AG04450 (cell line): ENCODE data around the gene KRTAP5-4. TPM values are rescaled to one million over a fixed set of nuclear protein-coding genes. Genes with fewer than 3 reads are reported as not detected.
A peak's percentile ranks its signal among the peaks of the same experiment; 100 is the strongest.

Experiments
- CTCF ChIA-PET: fragments of 300-600, 350-600 bp; formaldehyde crosslinking; extraction: SDS; loops from one replicate; lab custom pipeline; 2022; ENCODE audit warnings: antibody characterized with exemption, inconsistent platforms; lab: Charles Lee
- POLR2A ChIA-PET: fragments of 350-600 bp; formaldehyde crosslinking; extraction: SDS; loops from one replicate; lab custom pipeline; 2021; ENCODE audit warnings: antibody characterized with exemption, inconsistent platforms; lab: Yijun Ruan, JAX
- DNase-seq: peaks from one replicate; pipeline ENCODE4 v3.0.0-alpha.2; 2011; ENCODE audit warnings: low read depth, low spot score
- H3K27ac ChIP-seq: one replicate; pipeline ENCODE4 v1.5.1; 2012; ENCODE audit warnings: low read depth, low read length, control low read depth
- H3K27me3 ChIP-seq: one replicate; pipeline ENCODE4 v1.6.0; 2012; ENCODE audit warnings: low read length; ENCODE audit not compliant: control insufficient read depth, insufficient read depth
- H3K4me3 ChIP-seq: 2 replicates; pipeline ENCODE4 v1.5.1; 2011; ENCODE audit warnings: mild to moderate bottlenecking, low read depth, low read length, control low read depth
- H3K9me3 ChIP-seq: 2 replicates; pipeline ENCODE4 v1.5.1; 2012; ENCODE audit warnings: low read length; ENCODE audit not compliant: control insufficient read depth, insufficient read depth
- polyA plus RNA-seq: library from polyadenylated mRNA; depleted of rRNA; stranded (reverse); fragments of >200 nt; gene quantifications from 2 replicates; pipeline ENCODE4 v1.2.3, GENCODE V29; 2011
- TF ChIP-seq, protein P1 (sequence below): IDR thresholded peaks from 2 replicates; pipeline ENCODE4 v1.5.1; 2011; ENCODE audit warnings: low read depth, low read length, control low read depth, inconsistent platforms

KRTAP5-4 gene
- polyA plus RNA-seq, 1 experiment, result not detected

DNA sequence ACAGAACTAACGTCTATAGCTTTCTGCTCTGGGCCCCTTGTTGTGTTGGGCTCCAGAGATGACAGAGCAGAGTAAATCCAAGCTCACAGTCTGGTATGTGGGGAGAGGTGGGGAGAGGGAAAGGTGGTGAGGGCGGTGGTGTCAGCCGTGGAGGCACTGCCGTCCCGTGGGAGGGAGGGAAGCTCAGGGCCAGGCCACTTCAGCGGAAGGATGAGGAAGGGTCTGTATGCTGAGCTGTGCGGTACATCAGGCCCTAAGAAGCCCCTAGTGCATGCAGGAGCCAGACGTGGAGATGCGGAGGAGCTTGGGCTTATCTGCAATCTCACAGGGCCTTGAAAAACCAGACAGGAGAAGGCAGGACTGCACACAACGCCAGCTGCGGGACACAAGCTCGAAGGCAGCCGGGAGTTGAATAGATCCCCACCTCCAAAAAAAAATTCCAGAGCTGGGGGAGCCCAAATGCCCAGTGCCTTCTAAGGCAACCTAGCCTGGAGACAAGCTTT is 9.2 kb upstream of the KRTAP5-4 start:
- ChIA-PET POLR2A (no interaction called here), CTCF (interaction anchor here (1.0 to 2.9 kb wide), 6 partner anchors 8 to 85 kb away, joined by 3 to 15 read pairs (median 6); no protein-coding TSS in a partner anchor)
- H3K4me3 ChIP-seq, result no peak overlapping the region
- TF ChIP-seq, protein P1, sequence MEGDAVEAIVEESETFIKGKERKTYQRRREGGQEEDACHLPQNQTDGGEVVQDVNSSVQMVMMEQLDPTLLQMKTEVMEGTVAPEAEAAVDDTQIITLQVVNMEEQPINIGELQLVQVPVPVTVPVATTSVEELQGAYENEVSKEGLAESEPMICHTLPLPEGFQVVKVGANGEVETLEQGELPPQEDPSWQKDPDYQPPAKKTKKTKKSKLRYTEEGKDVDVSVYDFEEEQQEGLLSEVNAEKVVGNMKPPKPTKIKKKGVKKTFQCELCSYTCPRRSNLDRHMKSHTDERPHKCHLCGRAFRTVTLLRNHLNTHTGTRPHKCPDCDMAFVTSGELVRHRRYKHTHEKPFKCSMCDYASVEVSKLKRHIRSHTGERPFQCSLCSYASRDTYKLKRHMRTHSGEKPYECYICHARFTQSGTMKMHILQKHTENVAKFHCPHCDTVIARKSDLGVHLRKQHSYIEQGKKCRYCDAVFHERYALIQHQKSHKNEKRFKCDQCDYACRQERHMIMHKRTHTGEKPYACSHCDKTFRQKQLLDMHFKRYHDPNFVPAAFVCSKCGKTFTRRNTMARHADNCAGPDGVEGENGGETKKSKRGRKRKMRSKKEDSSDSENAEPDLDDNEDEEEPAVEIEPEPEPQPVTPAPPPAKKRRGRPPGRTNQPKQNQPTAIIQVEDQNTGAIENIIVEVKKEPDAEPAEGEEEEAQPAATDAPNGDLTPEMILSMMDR, result no peak
- peaks cover 42% of the 10 kb centered on the region for H3K27me3 ChIP-seq
- H3K27ac ChIP-seq, result no peak overlapping the region
- no peaks in the 10 kb centered on the region for H3K9me3 ChIP-seq
- no peak for DNase-seq

DNA sequence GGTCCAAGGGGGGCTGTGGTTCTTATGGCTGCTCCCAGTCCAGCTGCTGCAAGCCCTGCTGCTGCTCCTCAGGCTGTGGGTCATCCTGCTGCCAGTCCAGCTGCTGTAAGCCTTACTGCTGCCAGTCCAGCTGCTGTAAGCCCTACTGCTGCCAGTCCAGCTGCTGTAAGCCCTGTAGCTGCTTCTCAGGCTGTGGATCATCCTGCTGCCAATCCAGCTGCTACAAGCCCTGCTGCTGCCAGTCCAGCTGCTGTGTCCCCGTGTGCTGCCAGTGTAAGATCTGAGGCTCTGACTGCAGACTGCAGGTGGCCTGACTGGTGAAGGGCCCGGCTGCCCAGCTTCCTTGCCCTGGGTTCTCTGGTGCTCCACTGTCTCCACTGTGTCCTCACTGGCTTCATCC is 8.3 kb upstream of the KRTAP5-4 start:
- Histone ChIP-seq H3K4me3 (no peak overlapping the region), H3K27me3 (peaks cover 51% of the 10 kb centered on the region), H3K27ac (no peak overlapping the region), H3K9me3 (no peaks in the 10 kb centered on the region)
- TF ChIP-seq, protein P1, result no peak
- DNase-seq, result no peak
- POLR2A ChIA-PET, result no interaction called here
- CTCF ChIA-PET, result interaction anchor here (1.0 to 2.9 kb wide), 6 partner anchors 9 to 84 kb away, joined by 3 to 15 read pairs (median 6); no protein-coding TSS in a partner anchor

DNA sequence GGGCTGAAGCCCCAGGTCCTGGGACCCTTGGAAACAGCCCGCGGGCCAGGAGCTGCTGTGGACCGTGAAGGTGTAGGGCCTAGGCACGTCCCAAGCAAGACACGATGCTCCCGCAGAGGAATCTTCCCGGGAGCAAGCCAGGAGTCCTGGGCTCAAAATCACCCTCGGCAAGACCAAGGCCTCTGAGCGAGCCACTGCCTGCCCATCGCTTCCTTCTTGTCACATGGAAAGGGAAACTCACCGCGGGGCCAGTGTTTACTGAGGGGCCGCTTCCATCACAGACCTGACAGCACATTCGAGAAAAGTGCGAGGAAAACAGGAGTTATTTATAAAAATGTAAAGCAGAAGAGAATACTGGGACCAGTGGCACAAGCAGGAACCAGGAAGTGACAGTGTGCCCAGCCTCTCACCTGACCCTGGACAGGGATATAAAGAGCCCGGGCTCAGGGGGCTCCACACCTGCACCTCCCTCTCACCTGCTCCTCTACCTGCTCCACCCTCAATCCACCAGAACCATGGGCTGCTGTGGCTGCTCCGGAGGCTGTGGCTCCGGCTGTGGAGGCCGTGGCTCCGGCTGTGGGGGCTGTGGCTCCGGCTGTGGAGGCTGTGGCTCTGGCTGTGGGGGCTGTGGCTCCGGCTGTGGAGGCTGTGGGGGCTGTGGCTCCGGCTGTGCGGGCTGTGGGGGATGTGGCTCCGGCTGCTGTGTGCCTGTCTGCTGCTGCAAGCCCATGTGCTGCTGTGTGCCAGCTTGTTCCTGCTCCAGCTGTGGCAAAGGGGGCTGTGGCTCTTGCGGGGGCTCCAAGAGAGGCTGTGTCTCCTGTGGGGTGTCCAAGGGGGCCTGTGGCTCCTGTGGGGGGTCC is 7.6 kb upstream of the KRTAP5-4 start, which contains the start of gene KRTAP5-5:
TSS of gene KRTAP5-5 (plus strand) at position 450 of the 860 bp plus-strand sequence. CDS start at position 516, 66 bp downstream.
- TF ChIP-seq, protein P1, result no peak
- CTCF ChIA-PET, result interaction anchor here (1.0 to 2.9 kb wide), 4 partner anchors 10 to 83 kb away, joined by 3 to 15 read pairs (median 6); no protein-coding TSS in a partner anchor
- H3K4me3 ChIP-seq, result no peak within 1 kb of the TSS
- POLR2A ChIA-PET, result no interaction called here
- H3K27me3 ChIP-seq, result peaks cover 56% of the 10 kb centered on the region
- no peak for DNase-seq
- no peaks in the 10 kb centered on the region for H3K9me3 ChIP-seq
- H3K27ac ChIP-seq, result no peak within 1 kb of the TSS

DNA sequence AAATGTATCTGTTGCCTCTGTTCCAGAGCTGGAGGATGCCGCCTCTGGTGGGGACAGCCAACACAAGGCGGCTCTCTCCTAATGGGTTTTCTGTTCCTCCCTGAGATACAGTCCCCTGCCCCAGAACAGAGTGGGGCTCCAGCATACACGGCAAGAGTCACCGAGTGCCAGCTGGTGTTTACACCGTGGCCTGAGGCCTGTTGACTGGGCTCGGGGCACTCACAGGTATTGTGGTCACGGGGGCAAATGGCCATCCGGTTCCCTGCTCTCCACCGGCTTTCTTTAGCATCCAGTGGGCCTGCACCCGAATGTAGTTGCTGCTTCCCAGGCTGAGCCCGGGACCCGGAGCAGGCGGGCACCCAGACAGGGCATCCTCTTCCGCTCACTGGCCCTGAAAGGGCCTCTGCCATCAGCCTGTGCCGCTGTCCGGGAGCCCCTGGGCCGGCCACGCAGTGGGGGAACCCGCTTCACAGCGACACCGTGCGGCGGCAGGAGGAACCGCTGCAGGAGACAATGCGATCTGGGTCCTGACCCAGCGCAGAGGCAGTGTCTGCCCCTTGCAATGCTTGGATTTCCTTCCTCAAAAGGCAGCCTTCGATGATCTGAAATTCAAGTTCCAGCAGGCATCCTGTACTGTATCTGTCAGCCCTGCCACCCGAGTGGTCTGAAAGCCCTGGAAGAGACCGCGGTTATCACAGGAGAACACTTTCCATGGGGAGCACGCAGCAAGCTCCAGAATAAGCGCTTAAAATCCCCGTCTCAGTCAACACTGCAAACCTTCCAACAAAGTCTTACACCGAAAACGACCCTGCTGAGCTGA is 6.8 kb upstream of the KRTAP5-4 start:
- TF ChIP-seq, protein P1, result peak; percentile 86
- no peak overlapping the region for H3K27ac ChIP-seq
- DNase-seq, result no peak
- ChIA-PET CTCF (interaction anchor here (1.0 to 2.9 kb wide), 6 partner anchors 10 to 82 kb away, joined by 3 to 15 read pairs (median 6); no protein-coding TSS in a partner anchor), POLR2A (no interaction called here)
- H3K27me3 ChIP-seq, result peaks cover 57% of the 10 kb centered on the region
- no peak overlapping the region for H3K4me3 ChIP-seq
- no peaks in the 10 kb centered on the region for H3K9me3 ChIP-seq
